Measurements from ENCODE around the gene SLC26A11.

DNA sequence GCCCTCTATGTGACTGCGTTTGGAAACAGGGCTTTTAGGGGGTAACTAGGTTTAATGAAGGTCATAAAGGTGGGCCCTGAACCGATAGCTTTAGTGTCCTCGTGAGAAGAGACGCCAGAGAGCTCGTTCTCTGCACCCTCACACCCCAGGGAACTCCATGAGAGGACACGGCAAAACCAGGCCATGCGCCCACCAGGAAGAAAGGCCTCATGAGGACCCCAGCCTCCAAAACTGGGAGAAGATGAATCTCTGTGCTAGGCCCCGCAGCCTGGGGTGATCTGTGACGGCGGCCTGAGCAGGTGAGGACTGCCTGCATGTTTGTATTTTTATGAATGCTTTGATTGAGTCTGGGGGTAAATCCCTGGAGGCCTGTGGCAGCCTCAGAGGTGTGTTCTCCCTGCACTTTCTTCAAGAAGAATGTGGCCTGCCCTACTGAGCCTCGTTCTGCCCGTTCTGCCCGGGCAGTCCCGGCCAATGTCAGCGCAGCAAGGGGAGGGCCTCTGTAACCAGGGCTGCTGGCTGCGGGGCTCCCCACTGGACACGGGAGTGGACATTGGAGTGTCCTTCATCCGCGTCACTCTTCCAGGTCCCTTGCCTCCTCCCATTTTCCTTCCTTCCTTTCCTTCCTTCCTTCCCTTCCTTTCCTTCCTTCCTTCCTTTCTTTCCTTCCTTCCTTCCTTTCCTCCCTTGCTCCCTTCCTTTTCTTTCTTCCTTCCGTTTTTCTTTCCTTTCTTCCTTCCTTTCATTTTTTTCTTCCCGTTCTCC lies 33.6 kb downstream of the SLC26A11 start:
- TF ChIP-seq CTCF (IDR thresholded peaks at IDR 0.05 in 4 of 5, conservative IDR thresholded peaks at IDR 0.05 in 1 of 5) (no peak), POLR2A (IDR thresholded peaks at IDR 0.05) (no peak)

All from gastrocnemius medialis (tissue), 4 donors.